ENCODE results near the gene FGG. TPM values are rescaled to one million over a fixed set of nuclear protein-coding genes. Genes with fewer than 3 reads are reported as not detected.

Gene FGG
- total and polyA plus RNA-seq, 2 experiments from 2014 or later = 1,415 to 1,531 TPM

- Histone ChIP-seq H2AFZ (no peak overlapping the region), H3K4me1 (ENCODE audit: insufficient read depth) (no peaks in the 10 kb centered on the region), H3K79me2 (no peaks in the 10 kb centered on the region), H3K9me3 (ENCODE audit: low read depth) (no peaks in the 10 kb centered on the region), H3K36me3 (replicated peaks; ENCODE audit: insufficient read depth, low read depth) (no peaks in the 10 kb centered on the region), H4K20me1 (ENCODE audit: insufficient read depth, poor library complexity, severe bottlenecking) (no peaks in the 10 kb centered on the region), H3K9me2 (replicated peaks; ENCODE audit: insufficient read depth) (no peaks in the 10 kb centered on the region), H3K27ac (no peak overlapping the region), H3K4me3 (no peak overlapping the region), H3K27me3 (no peaks in the 10 kb centered on the region), H3K4me2 (no peak overlapping the region)
- 100% methylated on average over 1 of the region's 1 CpG for WGBS (ENCODE audit: low lambda C conversion rate, missing lambda C conversion rate)
- no peak for DNase-seq (ENCODE audit: low spot score)
- TF ChIP-seq CTCF (IDR thresholded peaks at IDR 0.05; ENCODE audit: poor library complexity) (no peak), EZH2 (IDR thresholded peaks at IDR 0.05; ENCODE audit: borderline replicate concordance) (no peak), EZH2phosphoT487 (IDR thresholded peaks at IDR 0.05; ENCODE audit: low read depth, severe bottlenecking, unreplicated experiment) (no peak)
Measured at GRCh38 chr4:154578919-154579318, 33.5 kb downstream of the FGG start.

GRCh38 chr4:154577324-154577723 is 35.1 kb downstream of the FGG start:
- Histone ChIP-seq H3K9me2 (replicated peaks; ENCODE audit: insufficient read depth) (no peaks in the 10 kb centered on the region), H3K27ac (no peak overlapping the region), H3K4me1 (ENCODE audit: insufficient read depth) (no peaks in the 10 kb centered on the region), H4K20me1 (ENCODE audit: insufficient read depth, poor library complexity, severe bottlenecking) (no peaks in the 10 kb centered on the region), H3K9me3 (ENCODE audit: low read depth) (no peaks in the 10 kb centered on the region), H3K4me2 (no peak overlapping the region), H3K27me3 (no peaks in the 10 kb centered on the region), H3K4me3 (no peak overlapping the region), H3K36me3 (replicated peaks; ENCODE audit: insufficient read depth, low read depth) (no peaks in the 10 kb centered on the region), H3K79me2 (no peaks in the 10 kb centered on the region), H2AFZ (no peak overlapping the region)
- 56% methylated on average over 2 of the region's 2 CpGs for WGBS (ENCODE audit: low lambda C conversion rate, missing lambda C conversion rate)
- TF ChIP-seq CTCF (IDR thresholded peaks at IDR 0.05; ENCODE audit: poor library complexity) = no peak
- no peak for DNase-seq (ENCODE audit: low spot score)

GRCh38 chr4:154574311-154574710 is 38.1 kb downstream of the FGG start:
- no peaks in the 10 kb centered on the region for H3K9me3 ChIP-seq (ENCODE audit: low read depth)

More at GRCh38 chr4:154574311-154574710, 38.1 kb downstream of the FGG start:
- no peak for DNase-seq (ENCODE audit: low spot score)
- Histone ChIP-seq H3K36me3 (replicated peaks; ENCODE audit: insufficient read depth, low read depth) (no peaks in the 10 kb centered on the region), H4K20me1 (ENCODE audit: insufficient read depth, poor library complexity, severe bottlenecking) (no peaks in the 10 kb centered on the region), H3K9me2 (replicated peaks; ENCODE audit: insufficient read depth) (no peaks in the 10 kb centered on the region), H3K4me3 (no peak overlapping the region), H2AFZ (no peak overlapping the region), H3K27me3 (no peaks in the 10 kb centered on the region), H3K4me2 (no peak overlapping the region), H3K79me2 (no peaks in the 10 kb centered on the region), H3K4me1 (ENCODE audit: insufficient read depth) (no peaks in the 10 kb centered on the region), H3K27ac (no peak overlapping the region)
- WGBS (ENCODE audit: low lambda C conversion rate, missing lambda C conversion rate) = 84% methylated on average over 3 of the region's 3 CpGs
- TF ChIP-seq CTCF (IDR thresholded peaks at IDR 0.05; ENCODE audit: poor library complexity) (no peak), EZH2 (IDR thresholded peaks at IDR 0.05; ENCODE audit: borderline replicate concordance) (no peak), EZH2phosphoT487 (IDR thresholded peaks at IDR 0.05; ENCODE audit: low read depth, severe bottlenecking, unreplicated experiment) (no peak)
